NT2/D1 (cell line): Measurements from ENCODE around the gene NEUROG1.
"Not testable (repeated sequence)": the region's sequence is repeated elsewhere in the genome, so short reads cannot be mapped to it uniquely, and the experiment has no call there.

Experiments used
- DNase-seq: peaks from one replicate; pipeline ENCODE4 v3.0.0-alpha.2; 2011; ENCODE audit warnings: low read depth, low spot score
- H3K27me3 ChIP-seq: 2 replicates; pipeline ENCODE4 v1.6.0; 2011; ENCODE audit warnings: mild to moderate bottlenecking; ENCODE audit not compliant: insufficient read length, insufficient read depth
- H3K36me3 ChIP-seq: 2 replicates; pipeline ENCODE4 v1.6.1; 2011; ENCODE audit warnings: mild to moderate bottlenecking, low read length, mixed read lengths; ENCODE audit not compliant: insufficient read depth, insufficient read length
- H3K4me1 ChIP-seq: 2 replicates; pipeline ENCODE4 v1.5.1; 2011; ENCODE audit not compliant: insufficient read depth, insufficient read length
- H3K4me3 ChIP-seq: 2 replicates; pipeline ENCODE4 v1.5.1; 2011; ENCODE audit warnings: low read depth; ENCODE audit not compliant: insufficient read length
- H3K9ac ChIP-seq: 2 replicates; pipeline ENCODE4 v1.6.0; 2011; ENCODE audit warnings: low read depth; ENCODE audit not compliant: insufficient read length
- H3K9me3 ChIP-seq: 2 replicates; pipeline ENCODE4 v1.5.1; 2011; ENCODE audit warnings: mild to moderate bottlenecking, low read length; ENCODE audit not compliant: insufficient read depth
- SUZ12 ChIP-seq: IDR thresholded peaks from 2 replicates; pipeline ENCODE4 v1.6.1; 2011; ENCODE audit not compliant: insufficient read length, insufficient read depth; ENCODE audit errors: extremely low read depth
- YY1 ChIP-seq: IDR thresholded peaks from 2 replicates; pipeline ENCODE4 v1.6.1; 2011; ENCODE audit not compliant: insufficient read length, insufficient read depth
- ZNF274 ChIP-seq: IDR thresholded peaks from 2 replicates; pipeline ENCODE4 v1.6.1; 2011; ENCODE audit warnings: mild to moderate bottlenecking, low read depth, low read length

The NEUROG1 gene

GRCh38 chr5:135502836-135503520 is 32.8 kb downstream of the NEUROG1 start:
- Histone ChIP-seq H3K4me3 (no peak overlapping the region), H3K4me1 (peaks cover 3% of the 10 kb centered on the region), H3K27me3 (peaks cover 85% of the 10 kb centered on the region), H3K9me3 (no peaks in the 10 kb centered on the region), H3K36me3 (no peaks in the 10 kb centered on the region), H3K9ac (no peak overlapping the region)
- DNase-seq, result no peak
- TF ChIP-seq ZNF274, result no peak
- TF ChIP-seq YY1, result no peak
- TF ChIP-seq SUZ12, result no peak

- no peak for TF ChIP-seq ZNF274
- no peak for TF ChIP-seq SUZ12
- TF ChIP-seq YY1, result no peak
- H3K9me3 ChIP-seq, result no peaks in the 10 kb centered on the region
- H3K4me3 ChIP-seq, result no peak overlapping the region
- H3K4me1 ChIP-seq, result peaks cover 3% of the 10 kb centered on the region
- no peak overlapping the region for H3K9ac ChIP-seq
- H3K36me3 ChIP-seq, result no peaks in the 10 kb centered on the region
- no peak for DNase-seq
- H3K27me3 ChIP-seq, result peaks cover 86% of the 10 kb centered on the region
These were observed 33.8 kb downstream of the NEUROG1 start for GRCh38 chr5:135501965-135502364.

GRCh38 chr5:135498637-135498995 is 37.1 kb downstream of the NEUROG1 start:
- Histone ChIP-seq H3K9ac (no peak overlapping the region), H3K36me3 (no peaks in the 10 kb centered on the region), H3K9me3 (no peaks in the 10 kb centered on the region), H3K4me1 (peaks cover 6% of the 10 kb centered on the region), H3K27me3 (peaks cover 95% of the 10 kb centered on the region), H3K4me3 (no peak overlapping the region)
- TF ChIP-seq YY1, result no peak
- no peak for TF ChIP-seq ZNF274
- TF ChIP-seq SUZ12, result no peak
- DNase-seq, result no peak

- Histone ChIP-seq H3K4me1 (peaks cover 6% of the 10 kb centered on the region), H3K4me3 (no peak overlapping the region), H3K9me3 (no peaks in the 10 kb centered on the region), H3K27me3 (peaks cover 95% of the 10 kb centered on the region), H3K9ac (no peak overlapping the region), H3K36me3 (no peaks in the 10 kb centered on the region)
- no peak for DNase-seq
- no peak for TF ChIP-seq YY1
- TF ChIP-seq SUZ12, result no peak
- no peak for TF ChIP-seq ZNF274
These were observed 37.7 kb downstream of the NEUROG1 start for GRCh38 chr5:135497971-135498636.

- H3K4me3 ChIP-seq, H3K9ac ChIP-seq, H3K9me3 ChIP-seq, H3K36me3 ChIP-seq, DNase-seq: not testable (repeated sequence)
- peaks cover 19% of the 10 kb centered on the region for H3K4me1 ChIP-seq
- peaks cover 97% of the 10 kb centered on the region for H3K27me3 ChIP-seq
These were observed 40.2 kb downstream of the NEUROG1 start for GRCh38 chr5:135495531-135495930.

- TF ChIP-seq SUZ12, result no peak
- Histone ChIP-seq H3K36me3 (no peaks in the 10 kb centered on the region), H3K9ac (no peak overlapping the region), H3K4me3 (no peak overlapping the region), H3K27me3 (peaks cover 94% of the 10 kb centered on the region), H3K4me1 (peaks cover 20% of the 10 kb centered on the region), H3K9me3 (no peaks in the 10 kb centered on the region)
- DNase-seq, result no peak
These were observed 41.6 kb downstream of the NEUROG1 start for GRCh38 chr5:135494196-135494595.

GRCh38 chr5:135493406-135494180 is 42.2 kb downstream of the NEUROG1 start:
- peaks cover 90% of the 10 kb centered on the region for H3K27me3 ChIP-seq
- no peak overlapping the region for H3K4me3 ChIP-seq
- no peaks in the 10 kb centered on the region for H3K9me3 ChIP-seq
- peaks cover 20% of the 10 kb centered on the region for H3K4me1 ChIP-seq
- no peak for TF ChIP-seq YY1
- TF ChIP-seq SUZ12, result no peak
- no peak for TF ChIP-seq ZNF274
- no peak overlapping the region for H3K9ac ChIP-seq
- DNase-seq, result no peak
- no peaks in the 10 kb centered on the region for H3K36me3 ChIP-seq
